ENCODE data around the gene GPR132. TPM values are rescaled to one million over a fixed set of nuclear protein-coding genes. Genes with fewer than 3 reads are reported as not detected.

GPR132 gene
- total and polyA plus RNA-seq, 4 donors = 2.3 to 19.5 (median 5.7) TPM

DNA sequence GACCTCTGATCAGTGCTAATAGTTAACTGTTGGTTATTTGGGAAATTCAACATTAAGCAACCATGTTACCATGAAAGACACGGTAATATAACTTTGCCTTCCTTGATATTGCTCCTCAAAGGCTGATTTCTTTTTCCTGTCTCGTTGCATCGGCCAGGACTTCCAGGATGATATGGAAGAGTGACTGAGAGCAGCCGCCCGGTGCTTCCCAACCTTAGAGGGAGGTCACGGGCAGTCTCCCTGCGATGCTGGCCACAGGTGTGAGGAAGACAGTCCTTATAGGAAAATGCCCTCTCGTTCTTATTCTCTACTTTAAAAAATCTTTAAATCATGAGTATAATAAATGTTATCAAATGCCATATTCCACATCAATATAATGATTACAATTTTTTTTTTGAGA, 33.1 kb upstream of the GPR132 start:
- peaks cover 0 to 9% (median 4%) of the 10 kb centered on the region in 5 donors for H3K4me1 ChIP-seq (ENCODE audit: control insufficient read depth in 5 of 5, insufficient read depth in 5 of 5, low read length in 5 of 5)
- ATAC-seq (ENCODE audit: insufficient read depth, low FRiP score) (no peak), DNase-seq (no peak)
- no peaks in the 10 kb centered on the region for H3K36me3 ChIP-seq (ENCODE audit: control insufficient read depth in 4 of 4, insufficient read depth in 4 of 4, low read length in 4 of 4)
- TF ChIP-seq CTCF (IDR thresholded peaks at IDR 0.05; ENCODE audit: control extremely low read depth, extremely low read depth) = no peak
- peaks cover 0 to 3% (median 1%) of the 10 kb centered on the region in 4 donors for H3K9me3 ChIP-seq (ENCODE audit: control insufficient read depth in 4 of 4, insufficient read depth in 3 of 4, low read length in 3 of 4)
- H3K27me3 ChIP-seq (ENCODE audit: control insufficient read depth in 3 of 3, insufficient read depth in 3 of 3, low read length in 2 of 3) = no peaks in the 10 kb centered on the region
- H3K4me3 ChIP-seq = no peak overlapping the region
- no peak overlapping the region for H3K9ac ChIP-seq (ENCODE audit: insufficient read depth in 1 of 2, low read length in 2 of 2)
- H3K27ac ChIP-seq (ENCODE audit: low read depth in 1 of 2, low read length in 1 of 2) = no peak overlapping the region
- 85 to 99% methylated on average over 8 of the region's 8 CpGs for WGBS, 2 donors

DNA sequence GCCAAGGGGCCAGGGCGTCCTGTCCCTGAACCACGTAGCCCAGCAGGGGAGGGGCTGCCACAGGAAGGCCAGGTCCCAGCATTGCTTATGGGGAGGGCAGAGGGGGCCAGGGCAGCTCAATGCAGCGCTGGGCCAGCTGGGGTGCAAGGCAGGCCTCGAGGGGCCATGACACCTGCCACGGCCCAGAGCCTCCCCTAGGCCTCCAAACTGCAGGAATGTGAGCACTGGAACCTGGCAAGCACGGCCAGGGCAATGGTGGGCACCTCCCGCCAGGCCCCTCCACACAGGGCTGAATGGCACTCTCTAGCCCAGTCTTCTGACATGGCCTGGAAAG, 32.5 kb upstream of the GPR132 start:
- 78 to 94% methylated on average over 7 of the region's 7 CpGs for WGBS, 2 donors
- no peak for ATAC-seq (ENCODE audit: insufficient read depth, low FRiP score)
- H3K9ac ChIP-seq (ENCODE audit: insufficient read depth in 1 of 2, low read length in 2 of 2) = no peak overlapping the region
- peaks cover 0 to 10% (median 4%) of the 10 kb centered on the region in 5 donors for H3K4me1 ChIP-seq (ENCODE audit: control insufficient read depth in 5 of 5, insufficient read depth in 5 of 5, low read length in 5 of 5)
- DNase-seq = no peak
- no peak overlapping the region for H3K27ac ChIP-seq (ENCODE audit: low read depth in 1 of 2, low read length in 1 of 2)
- H3K36me3 ChIP-seq (ENCODE audit: control insufficient read depth in 4 of 4, insufficient read depth in 4 of 4, low read length in 4 of 4) = no peaks in the 10 kb centered on the region
- H3K27me3 ChIP-seq (ENCODE audit: control insufficient read depth in 3 of 3, insufficient read depth in 3 of 3, low read length in 2 of 3) = no peaks in the 10 kb centered on the region
- TF ChIP-seq CTCF (IDR thresholded peaks at IDR 0.05; ENCODE audit: control extremely low read depth, extremely low read depth) = no peak
- no peak overlapping the region for H3K4me3 ChIP-seq
- H3K9me3 ChIP-seq (ENCODE audit: control insufficient read depth in 4 of 4, insufficient read depth in 3 of 4, low read length in 3 of 4) = peaks cover 0 to 3% (median 1%) of the 10 kb centered on the region in 4 donors

- no peak for DNase-seq
- 89 to 91% methylated on average over 15 of the region's 15 CpGs for WGBS, 2 donors
- H3K27ac ChIP-seq (ENCODE audit: low read depth in 1 of 2, low read length in 1 of 2) = no peak overlapping the region
- no peaks in the 10 kb centered on the region for H3K27me3 ChIP-seq (ENCODE audit: control insufficient read depth in 3 of 3, insufficient read depth in 3 of 3, low read length in 2 of 3)
- ATAC-seq (ENCODE audit: insufficient read depth, low FRiP score) = no peak
- no peak overlapping the region for H3K4me3 ChIP-seq
- peaks cover 0 to 23% (median 7%) of the 10 kb centered on the region in 5 donors for H3K4me1 ChIP-seq (ENCODE audit: control insufficient read depth in 5 of 5, insufficient read depth in 5 of 5, low read length in 5 of 5)
- no peaks in the 10 kb centered on the region for H3K36me3 ChIP-seq (ENCODE audit: control insufficient read depth in 4 of 4, insufficient read depth in 4 of 4, low read length in 4 of 4)
- peaks cover 0 to 3% (median 1%) of the 10 kb centered on the region in 4 donors for H3K9me3 ChIP-seq (ENCODE audit: control insufficient read depth in 4 of 4, insufficient read depth in 3 of 4, low read length in 3 of 4)
- TF ChIP-seq CTCF (IDR thresholded peaks at IDR 0.05; ENCODE audit: control extremely low read depth, extremely low read depth) = no peak
- no peak overlapping the region for H3K9ac ChIP-seq (ENCODE audit: insufficient read depth in 1 of 2, low read length in 2 of 2)
Observed at GRCh38 chr14:105096206-105096875, 31.1 kb upstream of the GPR132 start.

Data from lung (tissue), 12 donors.